ENCODE measurements around the gene CDK14. TPM values are rescaled to one million over a fixed set of nuclear protein-coding genes. Genes with fewer than 3 reads are reported as not detected.

Gene CDK14
- total and polyA plus RNA-seq, 2 of the 8 experiments (the other 6 are each of a cell fraction or from before 2014, with no cell fraction given): 5.5 to 47.3 TPM

DNA sequence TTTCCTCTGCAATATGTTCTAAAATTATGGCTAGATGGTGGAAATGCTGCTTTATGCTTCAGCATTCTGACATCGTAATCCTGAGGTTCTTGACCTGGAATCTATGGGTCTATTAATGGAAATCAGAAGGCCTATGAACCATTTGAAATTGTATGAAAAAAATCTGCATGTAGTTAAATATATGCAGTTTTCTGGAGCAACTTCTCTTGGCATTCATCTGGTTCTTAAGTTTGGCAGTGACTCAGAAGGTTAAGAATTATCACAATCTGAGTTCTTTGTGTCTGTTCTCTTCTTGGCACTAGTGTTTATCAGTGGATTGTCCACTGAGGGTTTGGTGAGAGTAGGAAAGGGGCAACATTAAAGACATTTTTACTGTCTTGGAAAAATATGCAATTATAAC lies 597.0 kb downstream of the CDK14 start (continued):
- TF ChIP-seq, protein P1, sequence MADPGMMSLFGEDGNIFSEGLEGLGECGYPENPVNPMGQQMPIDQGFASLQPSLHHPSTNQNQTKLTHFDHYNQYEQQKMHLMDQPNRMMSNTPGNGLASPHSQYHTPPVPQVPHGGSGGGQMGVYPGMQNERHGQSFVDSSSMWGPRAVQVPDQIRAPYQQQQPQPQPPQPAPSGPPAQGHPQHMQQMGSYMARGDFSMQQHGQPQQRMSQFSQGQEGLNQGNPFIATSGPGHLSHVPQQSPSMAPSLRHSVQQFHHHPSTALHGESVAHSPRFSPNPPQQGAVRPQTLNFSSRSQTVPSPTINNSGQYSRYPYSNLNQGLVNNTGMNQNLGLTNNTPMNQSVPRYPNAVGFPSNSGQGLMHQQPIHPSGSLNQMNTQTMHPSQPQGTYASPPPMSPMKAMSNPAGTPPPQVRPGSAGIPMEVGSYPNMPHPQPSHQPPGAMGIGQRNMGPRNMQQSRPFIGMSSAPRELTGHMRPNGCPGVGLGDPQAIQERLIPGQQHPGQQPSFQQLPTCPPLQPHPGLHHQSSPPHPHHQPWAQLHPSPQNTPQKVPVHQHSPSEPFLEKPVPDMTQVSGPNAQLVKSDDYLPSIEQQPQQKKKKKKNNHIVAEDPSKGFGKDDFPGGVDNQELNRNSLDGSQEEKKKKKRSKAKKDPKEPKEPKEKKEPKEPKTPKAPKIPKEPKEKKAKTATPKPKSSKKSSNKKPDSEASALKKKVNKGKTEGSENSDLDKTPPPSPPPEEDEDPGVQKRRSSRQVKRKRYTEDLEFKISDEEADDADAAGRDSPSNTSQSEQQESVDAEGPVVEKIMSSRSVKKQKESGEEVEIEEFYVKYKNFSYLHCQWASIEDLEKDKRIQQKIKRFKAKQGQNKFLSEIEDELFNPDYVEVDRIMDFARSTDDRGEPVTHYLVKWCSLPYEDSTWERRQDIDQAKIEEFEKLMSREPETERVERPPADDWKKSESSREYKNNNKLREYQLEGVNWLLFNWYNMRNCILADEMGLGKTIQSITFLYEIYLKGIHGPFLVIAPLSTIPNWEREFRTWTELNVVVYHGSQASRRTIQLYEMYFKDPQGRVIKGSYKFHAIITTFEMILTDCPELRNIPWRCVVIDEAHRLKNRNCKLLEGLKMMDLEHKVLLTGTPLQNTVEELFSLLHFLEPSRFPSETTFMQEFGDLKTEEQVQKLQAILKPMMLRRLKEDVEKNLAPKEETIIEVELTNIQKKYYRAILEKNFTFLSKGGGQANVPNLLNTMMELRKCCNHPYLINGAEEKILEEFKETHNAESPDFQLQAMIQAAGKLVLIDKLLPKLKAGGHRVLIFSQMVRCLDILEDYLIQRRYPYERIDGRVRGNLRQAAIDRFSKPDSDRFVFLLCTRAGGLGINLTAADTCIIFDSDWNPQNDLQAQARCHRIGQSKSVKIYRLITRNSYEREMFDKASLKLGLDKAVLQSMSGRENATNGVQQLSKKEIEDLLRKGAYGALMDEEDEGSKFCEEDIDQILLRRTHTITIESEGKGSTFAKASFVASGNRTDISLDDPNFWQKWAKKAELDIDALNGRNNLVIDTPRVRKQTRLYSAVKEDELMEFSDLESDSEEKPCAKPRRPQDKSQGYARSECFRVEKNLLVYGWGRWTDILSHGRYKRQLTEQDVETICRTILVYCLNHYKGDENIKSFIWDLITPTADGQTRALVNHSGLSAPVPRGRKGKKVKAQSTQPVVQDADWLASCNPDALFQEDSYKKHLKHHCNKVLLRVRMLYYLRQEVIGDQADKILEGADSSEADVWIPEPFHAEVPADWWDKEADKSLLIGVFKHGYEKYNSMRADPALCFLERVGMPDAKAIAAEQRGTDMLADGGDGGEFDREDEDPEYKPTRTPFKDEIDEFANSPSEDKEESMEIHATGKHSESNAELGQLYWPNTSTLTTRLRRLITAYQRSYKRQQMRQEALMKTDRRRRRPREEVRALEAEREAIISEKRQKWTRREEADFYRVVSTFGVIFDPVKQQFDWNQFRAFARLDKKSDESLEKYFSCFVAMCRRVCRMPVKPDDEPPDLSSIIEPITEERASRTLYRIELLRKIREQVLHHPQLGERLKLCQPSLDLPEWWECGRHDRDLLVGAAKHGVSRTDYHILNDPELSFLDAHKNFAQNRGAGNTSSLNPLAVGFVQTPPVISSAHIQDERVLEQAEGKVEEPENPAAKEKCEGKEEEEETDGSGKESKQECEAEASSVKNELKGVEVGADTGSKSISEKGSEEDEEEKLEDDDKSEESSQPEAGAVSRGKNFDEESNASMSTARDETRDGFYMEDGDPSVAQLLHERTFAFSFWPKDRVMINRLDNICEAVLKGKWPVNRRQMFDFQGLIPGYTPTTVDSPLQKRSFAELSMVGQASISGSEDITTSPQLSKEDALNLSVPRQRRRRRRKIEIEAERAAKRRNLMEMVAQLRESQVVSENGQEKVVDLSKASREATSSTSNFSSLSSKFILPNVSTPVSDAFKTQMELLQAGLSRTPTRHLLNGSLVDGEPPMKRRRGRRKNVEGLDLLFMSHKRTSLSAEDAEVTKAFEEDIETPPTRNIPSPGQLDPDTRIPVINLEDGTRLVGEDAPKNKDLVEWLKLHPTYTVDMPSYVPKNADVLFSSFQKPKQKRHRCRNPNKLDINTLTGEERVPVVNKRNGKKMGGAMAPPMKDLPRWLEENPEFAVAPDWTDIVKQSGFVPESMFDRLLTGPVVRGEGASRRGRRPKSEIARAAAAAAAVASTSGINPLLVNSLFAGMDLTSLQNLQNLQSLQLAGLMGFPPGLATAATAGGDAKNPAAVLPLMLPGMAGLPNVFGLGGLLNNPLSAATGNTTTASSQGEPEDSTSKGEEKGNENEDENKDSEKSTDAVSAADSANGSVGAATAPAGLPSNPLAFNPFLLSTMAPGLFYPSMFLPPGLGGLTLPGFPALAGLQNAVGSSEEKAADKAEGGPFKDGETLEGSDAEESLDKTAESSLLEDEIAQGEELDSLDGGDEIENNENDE (IDR thresholded peaks at IDR 0.05; ENCODE audit: insufficient replicate concordance, low read length): no peak
- no peak for TF ChIP-seq RBBP5 (IDR thresholded peaks at IDR 0.05; ENCODE audit: borderline replicate concordance, low read depth, low read length)
